IMR-90 (cell line): Measurements from ENCODE around the gene CMIP. TPM values are rescaled to one million over a fixed set of nuclear protein-coding genes. Genes with fewer than 3 reads are reported as not detected.

ENCODE experiments used
- ATAC-seq: fragments of 200-7000 bp; cut with Tn5 transposase; 2 replicates; pipeline ENCODE4 v1.9.1; 2020; ENCODE audit warnings: low read depth, mild to moderate bottlenecking, moderate library complexity
- BruUV-seq: library from RNA; stranded (reverse); fragments of 400-500 nt; replicated peaks from 2 replicates; lab custom pipeline; 2021; lab: Mats Ljungman, UMichigan
- CTCF ChIA-PET: fragments of 300-600 bp; formaldehyde crosslinking; extraction: SDS; loops from one replicate; lab custom pipeline; 2021; ENCODE audit warnings: antibody characterized with exemption; lab: Yijun Ruan, JAX
- POLR2A ChIA-PET: fragments of 300-600 bp; sonication (Branson Sonifier 250); formaldehyde crosslinking; loops from one replicate; lab custom pipeline; 2022; ENCODE audit warnings: antibody characterized with exemption; ENCODE audit not compliant: unreplicated experiment; lab: Charles Lee
- DNase-seq: peaks from one replicate; pipeline ENCODE4 v3.0.0; 2013
- H2AFZ ChIP-seq: replicated peaks from 2 replicates; pipeline ENCODE3; 2013; ENCODE audit warnings: low read length, mild to moderate bottlenecking; ENCODE audit not compliant: poor library complexity
- H2AK5ac ChIP-seq: 2 replicates; pipeline ENCODE4 v1.6.1; 2013; ENCODE audit warnings: low read depth, low read length, inconsistent platforms
- H2AK9ac ChIP-seq: replicated peaks from 2 replicates; pipeline ENCODE3; 2013; ENCODE audit warnings: mild to moderate bottlenecking, low read depth, low read length, moderate library complexity; ENCODE audit not compliant: poor library complexity
- H2BK120ac ChIP-seq: 2 replicates; pipeline ENCODE4 v1.6.1; 2013; ENCODE audit warnings: low read depth, low read length, inconsistent platforms
- H2BK15ac ChIP-seq: 3 replicates; pipeline ENCODE4 v1.6.1; 2013; ENCODE audit warnings: low read depth, low read length, inconsistent platforms
- H2BK20ac ChIP-seq: 2 replicates; pipeline ENCODE4 v1.6.1; 2013; ENCODE audit warnings: low read depth, mild to moderate bottlenecking, inconsistent platforms, low read length, moderate library complexity
- H2BK5ac ChIP-seq: 2 replicates; pipeline ENCODE4 v1.6.1; 2013; ENCODE audit warnings: mild to moderate bottlenecking, low read depth, low read length, inconsistent platforms; ENCODE audit not compliant: poor library complexity, severe bottlenecking
- H3K14ac ChIP-seq: replicated peaks from 2 replicates; pipeline ENCODE4 v1.6.1; 2013; ENCODE audit warnings: low read depth, low read length, inconsistent platforms
- H3K18ac ChIP-seq: 2 replicates; pipeline ENCODE4 v1.6.1; 2013; ENCODE audit warnings: low read depth, low read length, control low read depth
- H3K23ac ChIP-seq: 2 replicates; pipeline ENCODE4 v1.6.1; 2013; ENCODE audit warnings: low read depth, low read length, inconsistent platforms
- H3K27ac ChIP-seq: 2 replicates; pipeline ENCODE4 v1.5.1; 2013; ENCODE audit warnings: mild to moderate bottlenecking, control low read depth, low read length; ENCODE audit not compliant: insufficient read depth
- H3K27me3 ChIP-seq: 2 replicates; pipeline ENCODE4 v1.6.1; 2013; ENCODE audit warnings: low read length; ENCODE audit not compliant: control insufficient read depth, insufficient read depth
- H3K36me3 ChIP-seq: 2 replicates; pipeline ENCODE4 v1.6.1; 2013; ENCODE audit warnings: low read length, mixed read lengths; ENCODE audit not compliant: control insufficient read depth, insufficient read depth
- H3K4ac ChIP-seq: 2 replicates; pipeline ENCODE4 v1.6.1; 2013; ENCODE audit warnings: low read depth, low read length, inconsistent platforms
- H3K4me1 ChIP-seq: 2 replicates; pipeline ENCODE4 v1.6.1; 2013; ENCODE audit warnings: low read length, mixed read lengths; ENCODE audit not compliant: control insufficient read depth, insufficient read depth
- H3K4me2 ChIP-seq: 2 replicates; pipeline ENCODE4 v1.6.1; 2013; ENCODE audit warnings: low read depth, mild to moderate bottlenecking, control low read depth, low read length, moderate library complexity
- H3K4me3 ChIP-seq: 2 replicates; pipeline ENCODE4 v1.5.1; 2013; ENCODE audit warnings: low read depth, mild to moderate bottlenecking, control low read depth, low read length, moderate library complexity; ENCODE audit not compliant: insufficient read depth
- H3K56ac ChIP-seq: 2 replicates; pipeline ENCODE4 v1.6.1; 2013; ENCODE audit warnings: low read length, inconsistent platforms; ENCODE audit not compliant: insufficient read depth; ENCODE audit errors: extremely low read depth
- H3K79me1 ChIP-seq, 2 experiments: 2 replicates each; pipeline ENCODE4 v1.6.1; 2013; ENCODE audit warnings: low read length in 2 of 2, inconsistent platforms in 1 of 2, low read depth in 1 of 2
- H3K9ac ChIP-seq: 2 replicates; pipeline ENCODE4 v1.6.1; 2013; ENCODE audit warnings: low read depth, low read length, control low read depth
- H3K9me1 ChIP-seq: 2 replicates; pipeline ENCODE4 v1.6.1; 2013; ENCODE audit warnings: low read length, inconsistent platforms; ENCODE audit not compliant: insufficient read depth
- H3K9me3 ChIP-seq: 2 replicates; pipeline ENCODE4 v1.6.1; 2013; ENCODE audit warnings: low read length; ENCODE audit not compliant: control insufficient read depth, insufficient read depth
- H4K20me1 ChIP-seq: 2 replicates; pipeline ENCODE4 v1.6.1; 2013; ENCODE audit warnings: low read length, inconsistent platforms; ENCODE audit not compliant: insufficient read depth
- H4K5ac ChIP-seq: 2 replicates; pipeline ENCODE4 v1.6.1; 2013; ENCODE audit warnings: mild to moderate bottlenecking, low read depth, low read length, control low read depth
- H4K8ac ChIP-seq, 2 experiments: 2 replicates each; pipeline ENCODE4 v1.6.1; 2013; ENCODE audit warnings: low read depth in 2 of 2, low read length in 2 of 2, control low read depth in 1 of 2, inconsistent platforms in 1 of 2
- H4K91ac ChIP-seq: 2 replicates; pipeline ENCODE4 v1.6.1; 2013; ENCODE audit warnings: low read depth, low read length, inconsistent platforms; ENCODE audit not compliant: insufficient read depth
- CHD1 ChIP-seq: IDR thresholded peaks from 2 replicates; pipeline ENCODE4 v1.6.1; 2012; ENCODE audit warnings: low read depth, low read length, improper control_type of control experiment
- MXI1 ChIP-seq: IDR thresholded peaks from 2 replicates; pipeline ENCODE4 v1.6.1; 2012; ENCODE audit warnings: low read depth, mild to moderate bottlenecking, low read length, moderate library complexity, borderline replicate concordance
- NFE2L2 ChIP-seq: fragments of 150-350 bp; IDR thresholded peaks from 2 replicates; pipeline ENCODE4 v1.6.1; 2016; ENCODE audit warnings: low read depth, mild to moderate bottlenecking, low read length
- POLR2A ChIP-seq: IDR thresholded peaks from 2 replicates; pipeline ENCODE4 v1.6.1; 2012; ENCODE audit warnings: mild to moderate bottlenecking, low read depth, low read length
- SMC3 ChIP-seq: fragments of 150-350 bp; IDR thresholded peaks from 2 replicates; pipeline ENCODE4 v1.6.1; 2016; ENCODE audit warnings: low read depth, mild to moderate bottlenecking, antibody characterized with exemption, low read length, moderate library complexity
- USF2 ChIP-seq: fragments of 150-350 bp; IDR thresholded peaks from 2 replicates; pipeline ENCODE4 v1.6.1; 2017; ENCODE audit warnings: mild to moderate bottlenecking, antibody characterized with exemption, low read length, low read depth
- WGBS, 2 experiments: methylation state at CpG; one replicate each; pipeline versions ENCODE4 v1.1.5 to v1.1.7; 2013; ENCODE audit warnings: missing lambda C conversion rate in 2 of 2; ENCODE audit not compliant: insufficient read length in 1 of 2; ENCODE audit errors: extremely low coverage in 2 of 2; 5-methylcytosine and 5-hydroxymethylcytosine counted together
- dilution Hi-C: fragments of 300-500 bp; cut with HindIII; formaldehyde crosslinking; loops from one replicate; pipeline ENCODE4 v1.14.3; 2018; ENCODE audit warnings: low sequenced_read_pairs; ENCODE audit not compliant: unreplicated experiment
- in situ Hi-C: fragments of 300-500 bp; cut with MboI; formaldehyde crosslinking; loops from 3 replicates; pipeline ENCODE4 v1.14.3; 2019; ENCODE audit warnings: low sequenced_read_pairs, inconsistent platforms, mixed read lengths
- intact Hi-C: fragments of 100-400 bp; cut with micrococcal nuclease; formaldehyde crosslinking; loops from 2 replicates; pipeline ENCODE4 v1.10.0; 2022
- polyA plus RNA-seq, 3 experiments: library from polyadenylated mRNA; depleted of rRNA; stranded (reverse); fragments of >200 nt; gene quantifications; 2 replicates each; pipeline ENCODE4 v1.2.3, GENCODE V29; 2012; ENCODE audit warnings: low replicate concordance in 1 of 3
- total RNA-seq: library from RNA; depleted of rRNA; stranded (reverse); fragments of >200 nt; gene quantifications from 2 replicates; pipeline ENCODE4 v1.2.3, GENCODE V29; 2012

Gene CMIP
- total and polyA plus RNA-seq, 2 of the 4 experiments (the other 2 are of a cell fraction) = 3.2 to 11.6 TPM

- H3K18ac ChIP-seq = no peak overlapping the region
- no peak overlapping the region for H2BK5ac ChIP-seq
- in situ Hi-C loops = no loop called here
- no peaks in the 10 kb centered on the region for H3K9me3 ChIP-seq
- POLR2A ChIA-PET = no interaction called here
- H3K4ac ChIP-seq = peak overlapping the region; percentile 13; the same call in 1 of the 2 replicates
- no peak overlapping the region for H4K8ac ChIP-seq
- H3K9ac ChIP-seq = no peak overlapping the region
- no TSS peak for BruUV-seq
- DNase-seq (no peak), ATAC-seq (no peak)
- no peak overlapping the region for H2AFZ ChIP-seq
- no peak overlapping the region for H3K27ac ChIP-seq
- H4K5ac ChIP-seq = no peak overlapping the region
- no peaks in the 10 kb centered on the region for H3K36me3 ChIP-seq
- 0 out of 2 replicates have a peak overlapping the region, but pooled peaks have one; percentile 37 for H3K14ac ChIP-seq
- no peak overlapping the region for H2BK120ac ChIP-seq
- peak overlapping the region; percentile 43; the same call in 1 of the 2 replicates for H2AK5ac ChIP-seq
- H3K4me2 ChIP-seq = no peak overlapping the region
- H2BK20ac ChIP-seq = no peak overlapping the region
- H3K9me1 ChIP-seq = peaks cover 31% of the 10 kb centered on the region
- TF ChIP-seq MXI1 (no peak), POLR2A (no peak), NFE2L2 (no peak), SMC3 (no peak), CHD1 (no peak), USF2 (no peak)
- no peak overlapping the region for H3K4me3 ChIP-seq
- dilution Hi-C loops = no loop called here
- intact Hi-C loops = no loop called here
- CTCF ChIA-PET = no interaction called here
- H3K4me1 ChIP-seq = peaks cover 20% of the 10 kb centered on the region
- H3K27me3 ChIP-seq = no peaks in the 10 kb centered on the region
- no peak overlapping the region for H3K56ac ChIP-seq
- H4K91ac ChIP-seq = 0 out of 2 replicates have a peak overlapping the region, but pooled peaks have one; percentile 12
- peak overlapping the region; percentile 77 for H2AK9ac ChIP-seq
- H3K23ac ChIP-seq = peak overlapping the region; percentile 59; the same call in 1 of the 2 replicates
- no CpG with 5 or more reads among the region's 1 CpG for WGBS, 2 experiments
- 0 out of 3 replicates have a peak overlapping the region, but pooled peaks have one; percentile 13 for H2BK15ac ChIP-seq
- peaks cover 52 to 79% of the 10 kb centered on the region in 2 experiments for H3K79me1 ChIP-seq
- H4K20me1 ChIP-seq = peaks cover 60% of the 10 kb centered on the region
Observed at GRCh38 chr16:81552743-81553079, 108.1 kb downstream of the CMIP start.
